ENCODE results near the gene NUMA1.

DNA sequence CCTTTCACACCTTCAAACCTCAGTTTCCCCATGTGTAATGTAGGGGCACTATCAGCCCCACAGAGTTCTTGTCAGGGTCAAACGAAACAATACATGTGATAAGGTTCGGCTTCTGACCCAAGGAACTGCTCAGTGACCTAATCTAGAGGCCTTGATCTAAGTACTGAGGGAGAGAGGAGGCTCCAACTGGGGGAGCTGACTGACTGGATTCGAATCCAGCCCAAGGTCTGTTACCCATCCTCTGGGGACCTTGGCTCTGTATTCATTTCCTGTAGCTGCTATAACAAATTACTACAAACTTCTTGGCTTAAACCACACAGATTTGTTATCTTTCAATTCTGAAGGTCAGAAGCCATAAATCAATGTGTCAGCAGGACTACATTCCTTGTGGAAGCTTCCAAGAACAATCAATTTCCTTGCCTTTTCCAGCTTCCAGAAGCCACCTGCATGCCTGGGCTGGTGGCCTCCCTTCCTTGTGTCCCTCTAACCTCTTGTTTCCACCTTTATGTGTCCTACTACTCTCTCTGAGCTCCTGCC is 42.8 kb upstream of the NUMA1 start:
- TF ChIP-seq, protein P1, sequence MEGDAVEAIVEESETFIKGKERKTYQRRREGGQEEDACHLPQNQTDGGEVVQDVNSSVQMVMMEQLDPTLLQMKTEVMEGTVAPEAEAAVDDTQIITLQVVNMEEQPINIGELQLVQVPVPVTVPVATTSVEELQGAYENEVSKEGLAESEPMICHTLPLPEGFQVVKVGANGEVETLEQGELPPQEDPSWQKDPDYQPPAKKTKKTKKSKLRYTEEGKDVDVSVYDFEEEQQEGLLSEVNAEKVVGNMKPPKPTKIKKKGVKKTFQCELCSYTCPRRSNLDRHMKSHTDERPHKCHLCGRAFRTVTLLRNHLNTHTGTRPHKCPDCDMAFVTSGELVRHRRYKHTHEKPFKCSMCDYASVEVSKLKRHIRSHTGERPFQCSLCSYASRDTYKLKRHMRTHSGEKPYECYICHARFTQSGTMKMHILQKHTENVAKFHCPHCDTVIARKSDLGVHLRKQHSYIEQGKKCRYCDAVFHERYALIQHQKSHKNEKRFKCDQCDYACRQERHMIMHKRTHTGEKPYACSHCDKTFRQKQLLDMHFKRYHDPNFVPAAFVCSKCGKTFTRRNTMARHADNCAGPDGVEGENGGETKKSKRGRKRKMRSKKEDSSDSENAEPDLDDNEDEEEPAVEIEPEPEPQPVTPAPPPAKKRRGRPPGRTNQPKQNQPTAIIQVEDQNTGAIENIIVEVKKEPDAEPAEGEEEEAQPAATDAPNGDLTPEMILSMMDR (conservative IDR thresholded peaks at IDR 0.05; ENCODE audit: low read length), result no peak
- TF ChIP-seq EZH2phosphoT487 (IDR thresholded peaks at IDR 0.05; ENCODE audit: borderline replicate concordance), result no peak

Measured in Loucy (cell line).